RWPE2 (cell line): Measurements from ENCODE around the gene SPATA20.
A peak's percentile ranks its signal among the peaks of the same experiment; 100 is the strongest.

ENCODE experiments used
- ATAC-seq: fragments of 200-7000 bp; cut with Tn5 transposase; 3 replicates; pipeline ENCODE4 v1.9.1; 2021; ENCODE audit warnings: low read depth
- DNase-seq: peaks from one replicate; pipeline ENCODE4 v3.0.0-alpha.2; 2020; ENCODE audit warnings: low spot score
- H3K27ac ChIP-seq: fragments of 450-650 bp; 2 replicates; pipeline ENCODE4 v1.5.1; 2017; ENCODE audit warnings: mild to moderate bottlenecking; ENCODE audit not compliant: poor library complexity, severe bottlenecking
- H3K27me3 ChIP-seq: fragments of 250-450 bp; sonication (Bioruptor Pico); 2 replicates; pipeline ENCODE4 v1.5.1; 2021; ENCODE audit warnings: mild to moderate bottlenecking, moderate library complexity; ENCODE audit not compliant: insufficient read depth, poor library complexity, severe bottlenecking
- H3K36me3 ChIP-seq: fragments of 250-450 bp; sonication (Bioruptor Pico); 2 replicates; pipeline ENCODE4 v1.5.1; 2020; ENCODE audit warnings: low read depth, mild to moderate bottlenecking, moderate library complexity
- H3K4me1 ChIP-seq: fragments of 250-450 bp; sonication (Bioruptor Pico); 2 replicates; pipeline ENCODE4 v1.5.1; 2021; ENCODE audit warnings: mild to moderate bottlenecking, moderate library complexity; ENCODE audit not compliant: insufficient read depth, poor library complexity, severe bottlenecking
- H3K4me3 ChIP-seq: fragments of 250-450 bp; sonication (Bioruptor Pico); 2 replicates; pipeline ENCODE4 v1.5.1; 2021; ENCODE audit warnings: mild to moderate bottlenecking, moderate library complexity; ENCODE audit not compliant: severe bottlenecking
- H3K9me3 ChIP-seq: fragments of 250-450 bp; sonication (Bioruptor Pico); 2 replicates; pipeline ENCODE4 v1.5.1; 2021; ENCODE audit warnings: mild to moderate bottlenecking, moderate library complexity; ENCODE audit not compliant: severe bottlenecking
- CTCF ChIP-seq: fragments of 450-650 bp; IDR thresholded peaks from one replicate; pipeline ENCODE4 v1.5.1; 2017; ENCODE audit warnings: mild to moderate bottlenecking, moderate library complexity; ENCODE audit not compliant: poor library complexity, severe bottlenecking

The SPATA20 gene

GRCh38 chr17:50549969-50550368 is 3.0 kb downstream of the SPATA20 start:
- no peaks in the 10 kb centered on the region for H3K9me3 ChIP-seq
- no peaks in the 10 kb centered on the region for H3K4me1 ChIP-seq
- TF ChIP-seq CTCF: no peak
- H3K27me3 ChIP-seq: no peaks in the 10 kb centered on the region
- H3K27ac ChIP-seq: no peak overlapping the region
- ATAC-seq: no peak
- peaks cover 14% of the 10 kb centered on the region for H3K36me3 ChIP-seq
- DNase-seq: no peak
- H3K4me3 ChIP-seq: no peak overlapping the region

GRCh38 chr17:50550661-50551432 is 3.9 kb downstream of the SPATA20 start:
- H3K27ac ChIP-seq: no peak overlapping the region
- TF ChIP-seq CTCF: peak; percentile 49
- no peaks in the 10 kb centered on the region for H3K27me3 ChIP-seq
- peaks cover 14% of the 10 kb centered on the region for H3K36me3 ChIP-seq
- H3K4me3 ChIP-seq: no peak overlapping the region
- ATAC-seq: no peak
- no peaks in the 10 kb centered on the region for H3K4me1 ChIP-seq
- no peak for DNase-seq
- H3K9me3 ChIP-seq: no peaks in the 10 kb centered on the region

- Histone ChIP-seq H3K4me1 (no peaks in the 10 kb centered on the region), H3K9me3 (no peaks in the 10 kb centered on the region), H3K27ac (no peak overlapping the region), H3K36me3 (peaks cover 14% of the 10 kb centered on the region), H3K27me3 (no peaks in the 10 kb centered on the region), H3K4me3 (no peak overlapping the region)
- DNase-seq (no peak), ATAC-seq (no peak)
- no peak for TF ChIP-seq CTCF
Observed at GRCh38 chr17:50551433-50551815, 4.5 kb downstream of the SPATA20 start.

GRCh38 chr17:50551884-50552283 is 4.9 kb downstream of the SPATA20 start:
- DNase-seq (no peak), ATAC-seq (no peak)
- H3K27ac ChIP-seq: no peak overlapping the region
- H3K4me1 ChIP-seq: no peaks in the 10 kb centered on the region
- H3K9me3 ChIP-seq: no peaks in the 10 kb centered on the region
- no peak overlapping the region for H3K4me3 ChIP-seq
- no peak for TF ChIP-seq CTCF
- H3K36me3 ChIP-seq: peaks cover 14% of the 10 kb centered on the region
- no peaks in the 10 kb centered on the region for H3K27me3 ChIP-seq

GRCh38 chr17:50554201-50554600 is 7.2 kb downstream of the SPATA20 start:
- Histone ChIP-seq H3K27ac (no peak overlapping the region), H3K4me3 (no peak overlapping the region), H3K27me3 (peaks cover 4% of the 10 kb centered on the region), H3K36me3 (peaks cover 14% of the 10 kb centered on the region), H3K9me3 (no peaks in the 10 kb centered on the region), H3K4me1 (no peaks in the 10 kb centered on the region)
- ATAC-seq (no peak), DNase-seq (no peak)
- TF ChIP-seq CTCF: no peak
